KMS-11 (cell line): ENCODE measurements around the gene SDF2L1.

Experiments used
- H2AFZ ChIP-seq: fragments of 200-600 bp; sonication (generic); 2 replicates; pipeline ENCODE4 v1.6.1; 2016; ENCODE audit warnings: antibody characterized with exemption, mixed run types, low read depth
- H3K27ac ChIP-seq: fragments of 200-600 bp; sonication (generic); 2 replicates; pipeline ENCODE4 v1.6.1; 2016; ENCODE audit warnings: mild to moderate bottlenecking, mixed run types
- H3K27me3 ChIP-seq: fragments of 200-600 bp; sonication (generic); 2 replicates; pipeline ENCODE4 v1.6.1; 2017; ENCODE audit warnings: mild to moderate bottlenecking, low read depth, mixed run types, moderate library complexity; ENCODE audit not compliant: insufficient read depth
- H3K36me3 ChIP-seq: fragments of 200-600 bp; sonication (generic); 2 replicates; pipeline ENCODE4 v1.6.1; 2017; ENCODE audit warnings: mild to moderate bottlenecking, mixed run types; ENCODE audit not compliant: insufficient read depth
- H3K4me1 ChIP-seq: fragments of 200-600 bp; sonication (generic); 2 replicates; pipeline ENCODE4 v1.6.1; 2016; ENCODE audit warnings: mild to moderate bottlenecking, low read depth, mixed run types; ENCODE audit not compliant: poor library complexity, severe bottlenecking
- H3K4me2 ChIP-seq: fragments of 200-600 bp; sonication (generic); 2 replicates; pipeline ENCODE4 v1.7.0; 2016; ENCODE audit warnings: mild to moderate bottlenecking, mixed run types
- H3K4me3 ChIP-seq: fragments of 200-600 bp; sonication (generic); IDR thresholded peaks from 2 replicates; pipeline ENCODE4 v1.6.1; 2017; ENCODE audit warnings: low read depth, low read length, mixed read lengths; ENCODE audit not compliant: insufficient read depth
- H3K79me2 ChIP-seq: fragments of 200-600 bp; sonication (generic); 2 replicates; pipeline ENCODE4 v1.6.1; 2016; ENCODE audit warnings: low read depth, mixed run types; ENCODE audit not compliant: insufficient read depth
- H3K9ac ChIP-seq: fragments of 200-600 bp; sonication (generic); 2 replicates; pipeline ENCODE4 v1.6.1; 2016; ENCODE audit warnings: mild to moderate bottlenecking, mixed run types
- H4K20me1 ChIP-seq: fragments of 200-600 bp; sonication (generic); 2 replicates; pipeline ENCODE4 v1.6.1; 2016; ENCODE audit warnings: mild to moderate bottlenecking, mixed run types; ENCODE audit not compliant: insufficient read depth
- CTCF ChIP-seq: fragments of 200-600 bp; sonication (generic); conservative IDR thresholded peaks from 2 replicates; pipeline ENCODE4 v1.6.1; 2017; ENCODE audit warnings: low read depth, mild to moderate bottlenecking, antibody characterized with exemption, low read length, moderate library complexity, mixed read lengths

SDF2L1 gene

DNA sequence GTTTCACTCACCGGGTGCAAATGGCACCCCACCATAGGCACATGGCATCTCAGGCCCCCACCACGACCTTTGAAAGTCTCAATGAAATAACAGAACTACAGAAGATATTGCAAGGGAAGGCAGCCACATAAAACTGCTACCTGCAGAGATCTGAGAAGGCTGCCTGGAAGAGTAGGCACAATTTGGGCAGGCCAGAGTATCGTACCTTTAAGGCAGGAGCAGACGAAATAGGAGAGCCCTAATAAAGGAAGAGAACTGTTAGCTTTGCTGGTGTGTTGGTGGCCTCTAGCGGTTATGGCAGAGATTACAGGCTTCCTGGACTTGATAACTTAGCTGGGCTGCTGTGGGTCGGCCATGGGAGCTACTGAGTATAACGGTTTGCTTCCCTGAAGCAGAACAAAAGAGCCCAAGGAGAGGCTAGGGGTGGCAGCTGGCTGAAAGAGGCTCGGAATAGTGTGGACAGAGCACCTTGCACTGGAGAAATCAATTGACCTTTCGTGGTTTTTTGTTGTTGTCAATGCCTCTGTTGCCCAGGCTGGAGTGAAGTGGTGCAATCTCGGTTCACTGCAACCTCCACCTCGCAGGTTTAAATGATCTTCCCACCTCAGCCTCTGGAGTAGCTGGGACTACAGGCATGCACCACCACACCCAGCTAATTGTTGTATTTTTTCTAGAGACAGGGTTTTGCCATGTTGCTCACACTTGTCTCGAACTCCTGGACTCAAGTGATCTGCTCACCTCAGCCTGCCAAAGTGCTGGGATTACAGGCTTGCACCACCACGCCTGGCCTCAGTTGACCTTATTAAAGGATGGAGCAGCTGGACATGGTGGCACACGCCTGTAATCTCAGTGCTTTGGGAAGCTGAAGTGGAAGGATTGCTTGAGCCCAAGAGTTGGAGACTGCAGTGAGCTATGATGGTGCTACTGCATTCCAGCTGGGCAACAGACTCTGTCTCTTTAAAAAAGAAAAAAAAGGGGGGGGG is 4.8 kb downstream of the SDF2L1 start:
- Histone ChIP-seq H3K27me3 (no peaks in the 10 kb centered on the region), H2AFZ (no peak overlapping the region), H3K4me1 (peaks cover 46% of the 10 kb centered on the region), H3K36me3 (peaks cover 5% of the 10 kb centered on the region; the same call in 1 of the 2 replicates), H3K9ac (no peak overlapping the region), H3K4me3 (no peak overlapping the region), H3K79me2 (peaks cover 26% of the 10 kb centered on the region), H3K27ac (no peak overlapping the region), H3K4me2 (peak overlapping the region; percentile 19; the same call in 1 of the 2 replicates), H4K20me1 (no peaks in the 10 kb centered on the region)
- TF ChIP-seq CTCF = peak; percentile 87

- no peaks in the 10 kb centered on the region for H3K27me3 ChIP-seq
- no peak for TF ChIP-seq CTCF
- peak overlapping the region; percentile 69; the same call in 1 of the 2 replicates for H3K9ac ChIP-seq
- H4K20me1 ChIP-seq = no peaks in the 10 kb centered on the region
- peak overlapping the region; percentile 75; the same call in 1 of the 2 replicates for H3K27ac ChIP-seq
- H2AFZ ChIP-seq = no peak overlapping the region
- H3K36me3 ChIP-seq = peaks cover under 1% of the 10 kb centered on the region; the same call in 1 of the 2 replicates
- peak overlapping the region; percentile 80 for H3K4me2 ChIP-seq
- H3K79me2 ChIP-seq = peaks cover 19% of the 10 kb centered on the region; the same call in 1 of the 2 replicates
- H3K4me3 ChIP-seq = no peak overlapping the region
- peaks cover 51% of the 10 kb centered on the region for H3K4me1 ChIP-seq
These were observed 8.2 kb downstream of the SDF2L1 start for GRCh38 chr22:21650280-21650679.

DNA sequence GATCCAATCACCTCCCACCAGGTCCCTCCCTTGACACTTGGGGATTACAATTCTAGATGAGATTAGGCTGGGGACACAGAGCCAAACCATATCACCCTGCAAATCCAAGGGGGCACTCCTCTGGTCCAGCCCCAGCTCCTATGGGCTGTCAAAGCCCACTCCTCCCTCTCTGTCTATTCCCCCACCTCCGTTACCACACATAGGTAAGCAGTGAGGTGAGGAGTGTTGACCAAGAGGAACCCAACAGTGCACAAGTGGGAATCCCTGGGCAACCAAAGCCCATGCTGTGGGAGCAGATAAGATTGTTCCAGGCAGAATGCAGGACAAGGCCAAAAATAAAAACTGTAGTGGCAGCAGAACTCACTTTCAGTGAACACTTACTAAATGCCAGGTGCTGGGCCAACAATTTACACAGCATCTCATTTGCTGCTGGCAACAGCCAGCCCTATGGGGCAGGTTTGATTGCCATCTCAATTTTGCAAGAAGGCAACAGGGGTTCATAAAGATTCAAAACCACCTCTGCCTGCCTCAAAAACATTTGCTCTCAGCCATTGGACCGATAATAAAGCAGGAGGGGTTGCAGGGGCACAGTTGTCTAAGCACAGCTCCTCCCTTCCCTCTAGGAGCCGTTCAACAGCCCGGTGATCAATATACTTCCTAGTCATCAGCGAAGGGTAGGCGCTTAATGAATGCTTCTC is 8.9 kb downstream of the SDF2L1 start:
- H3K36me3 ChIP-seq = no peaks in the 10 kb centered on the region; the same call in 1 of the 2 replicates

More for the DNA sequence above, 8.9 kb downstream of the SDF2L1 start:
- no peaks in the 10 kb centered on the region for H3K27me3 ChIP-seq
- H3K4me1 ChIP-seq = peaks cover 46% of the 10 kb centered on the region
- H4K20me1 ChIP-seq = no peaks in the 10 kb centered on the region
- peak overlapping the region; percentile 43; the same call in 1 of the 2 replicates for H2AFZ ChIP-seq
- no peak for TF ChIP-seq CTCF
- no peak overlapping the region for H3K4me3 ChIP-seq
- H3K9ac ChIP-seq = peak overlapping the region; percentile 69; the same call in 1 of the 2 replicates
- H3K4me2 ChIP-seq = peak overlapping the region; percentile 80
- peaks cover 19% of the 10 kb centered on the region; the same call in 1 of the 2 replicates for H3K79me2 ChIP-seq
- peak overlapping the region; percentile 75 for H3K27ac ChIP-seq
